WTC11 (cell line): ENCODE data around the gene TMEM151B. TPM values are rescaled to one million over a fixed set of nuclear protein-coding genes. Genes with fewer than 3 reads are reported as not detected.

Experiments used
- ATAC-seq: fragments of 200-7000 bp; cut with Tn5 transposase; 2 replicates; pipeline ENCODE4 v1.10.0; 2021; ENCODE audit warnings: mild to moderate bottlenecking, moderate library complexity
- CTCF ChIA-PET: fragments of 300-600 bp; sonication (Branson Sonifier 250); formaldehyde crosslinking; loops from one replicate; lab custom pipeline; 2021; ENCODE audit warnings: antibody characterized with exemption; lab: Charles Lee
- POLR2A ChIA-PET: fragments of 350-600 bp; sonication (Branson Sonifier 250); formaldehyde crosslinking; loops from one replicate; lab custom pipeline; 2021; ENCODE audit warnings: antibody characterized with exemption; lab: Charles Lee
- DNase-seq: peaks from one replicate; pipeline ENCODE4 v3.0.0; 2021; ENCODE audit warnings: low spot score
- H3K27ac Mint-ChIP-seq: 2 replicates; pipeline ENCODE4 v1.8.0; 2021; ENCODE audit warnings: mixed read lengths
- H3K27me3 Mint-ChIP-seq: 2 replicates; pipeline ENCODE4 v1.8.0; 2021; ENCODE audit warnings: low read depth, mild to moderate bottlenecking, moderate library complexity, mixed read lengths
- H3K36me3 Mint-ChIP-seq: 2 replicates; pipeline ENCODE4 v1.8.0; 2021; ENCODE audit warnings: mixed read lengths
- H3K4me1 Mint-ChIP-seq: 2 replicates; pipeline ENCODE4 v1.8.0; 2022; ENCODE audit warnings: mixed read lengths
- H3K4me3 Mint-ChIP-seq: 2 replicates; pipeline ENCODE4 v1.8.0; 2021; ENCODE audit warnings: mild to moderate bottlenecking, moderate library complexity, mixed read lengths
- H3K9me3 Mint-ChIP-seq: 2 replicates; pipeline ENCODE4 v1.8.0; 2021; ENCODE audit warnings: mixed read lengths
- CREM ChIP-seq: sonication (generic); formaldehyde crosslinking; IDR thresholded peaks from 2 replicates; pipeline ENCODE4 v1.8.1; 2022; ENCODE audit warnings: mild to moderate bottlenecking, missing genetic modification reagents, moderate library complexity
- FOXJ3 ChIP-seq: sonication (generic); formaldehyde crosslinking; IDR thresholded peaks from 2 replicates; pipeline ENCODE4 v1.9.0; 2021; ENCODE audit warnings: missing genetic modification reagents, mild to moderate bottlenecking, borderline replicate concordance
- GABPB1 ChIP-seq: sonication (generic); formaldehyde crosslinking; IDR thresholded peaks from 2 replicates; pipeline ENCODE4 v1.8.1; 2023; ENCODE audit warnings: mild to moderate bottlenecking, missing genetic modification reagents
- NR2C2 ChIP-seq: sonication (generic); formaldehyde crosslinking; IDR thresholded peaks from 2 replicates; pipeline ENCODE4 v1.8.0; 2022; ENCODE audit warnings: mild to moderate bottlenecking, missing genetic modification reagents
- PRRX2 ChIP-seq: fragments of 250-450 bp; sonication (Bioruptor Pico); IDR thresholded peaks from 2 replicates; pipeline ENCODE4 v1.8.0; 2021; ENCODE audit warnings: mild to moderate bottlenecking
- RELA ChIP-seq: sonication (generic); formaldehyde crosslinking; IDR thresholded peaks from 2 replicates; pipeline ENCODE4 v1.8.1; 2022; ENCODE audit warnings: missing genetic modification reagents, mild to moderate bottlenecking, borderline replicate concordance
- RORB ChIP-seq: fragments of 250-450 bp; sonication (Bioruptor Pico); IDR thresholded peaks from 2 replicates; pipeline ENCODE4 v1.9.0; 2021; ENCODE audit warnings: mild to moderate bottlenecking
- TEAD1 ChIP-seq: sonication (generic); formaldehyde crosslinking; IDR thresholded peaks from 2 replicates; pipeline ENCODE4 v1.8.0; 2022; ENCODE audit warnings: mild to moderate bottlenecking, missing genetic modification reagents
- TP53 ChIP-seq: sonication (generic); formaldehyde crosslinking; IDR thresholded peaks from 2 replicates; pipeline ENCODE4 v1.8.1; 2023; ENCODE audit warnings: mild to moderate bottlenecking, missing genetic modification reagents
- ZNF396 ChIP-seq: fragments of 250-450 bp; sonication (Bioruptor Pico); IDR thresholded peaks from 2 replicates; pipeline ENCODE4 v1.8.0; 2021; ENCODE audit warnings: mild to moderate bottlenecking, moderate library complexity, borderline replicate concordance
- ZNF423 ChIP-seq: fragments of 250-450 bp; sonication (Bioruptor Pico); IDR thresholded peaks from 2 replicates; pipeline ENCODE4 v2.1.2; 2022; ENCODE audit warnings: mild to moderate bottlenecking, moderate library complexity
- total RNA-seq: library from RNA; stranded (reverse); gene quantifications from 3 replicates; pipeline ENCODE4 v1.2.3, GENCODE V29; 2021
- TF ChIP-seq, protein P1 (sequence below): sonication (generic); formaldehyde crosslinking; IDR thresholded peaks from 2 replicates; pipeline ENCODE4 v1.8.1; 2023; ENCODE audit warnings: mild to moderate bottlenecking, missing genetic modification reagents
- TF ChIP-seq, protein P2 (sequence below): fragments of 250-450 bp; sonication (Bioruptor Pico); IDR thresholded peaks from 2 replicates; pipeline ENCODE4 v1.8.0; 2021; ENCODE audit warnings: mild to moderate bottlenecking
- TF ChIP-seq, protein P3 (sequence below): sonication (generic); formaldehyde crosslinking; IDR thresholded peaks from 2 replicates; pipeline ENCODE4 v1.8.0; 2022; ENCODE audit warnings: mild to moderate bottlenecking, missing genetic modification reagents
- TF ChIP-seq, protein P4 (sequence below): sonication (generic); formaldehyde crosslinking; IDR thresholded peaks from 2 replicates; pipeline ENCODE4 v1.8.1; 2023; ENCODE audit warnings: mild to moderate bottlenecking, missing genetic modification reagents, moderate library complexity
- TF ChIP-seq, protein P5 (sequence below): fragments of 250-450 bp; sonication (Bioruptor Pico); IDR thresholded peaks from 2 replicates; pipeline ENCODE4 v2.1.2; 2022; ENCODE audit warnings: mild to moderate bottlenecking, moderate library complexity
- TF ChIP-seq, protein P6 (sequence below): sonication (generic); formaldehyde crosslinking; IDR thresholded peaks from 2 replicates; pipeline ENCODE4 v1.8.1; 2022; ENCODE audit warnings: low read depth, missing genetic modification reagents, borderline replicate concordance
- TF ChIP-seq, protein P7 (sequence below): sonication (generic); formaldehyde crosslinking; IDR thresholded peaks from 2 replicates; pipeline ENCODE4 v1.8.0; 2022; ENCODE audit warnings: mild to moderate bottlenecking, missing genetic modification reagents
- TF ChIP-seq, protein P8 (sequence below): sonication (generic); formaldehyde crosslinking; IDR thresholded peaks from 2 replicates; pipeline ENCODE4 v1.8.1; 2022; ENCODE audit warnings: mild to moderate bottlenecking, moderate library complexity, missing genetic modification reagents
- TF ChIP-seq, protein P9 (sequence below): sonication (generic); formaldehyde crosslinking; IDR thresholded peaks from 2 replicates; pipeline ENCODE4 v1.8.0; 2023; ENCODE audit warnings: missing genetic modification reagents, mild to moderate bottlenecking, borderline replicate concordance
- TF ChIP-seq, protein P10 (sequence below): sonication (generic); formaldehyde crosslinking; IDR thresholded peaks from 2 replicates; pipeline ENCODE4 v1.8.1; 2022; ENCODE audit warnings: low read depth, mild to moderate bottlenecking, moderate library complexity, missing genetic modification reagents, borderline replicate concordance

TMEM151B gene
- total RNA-seq, 1 experiment from 2014 or later, result 5.5 TPM

DNA sequence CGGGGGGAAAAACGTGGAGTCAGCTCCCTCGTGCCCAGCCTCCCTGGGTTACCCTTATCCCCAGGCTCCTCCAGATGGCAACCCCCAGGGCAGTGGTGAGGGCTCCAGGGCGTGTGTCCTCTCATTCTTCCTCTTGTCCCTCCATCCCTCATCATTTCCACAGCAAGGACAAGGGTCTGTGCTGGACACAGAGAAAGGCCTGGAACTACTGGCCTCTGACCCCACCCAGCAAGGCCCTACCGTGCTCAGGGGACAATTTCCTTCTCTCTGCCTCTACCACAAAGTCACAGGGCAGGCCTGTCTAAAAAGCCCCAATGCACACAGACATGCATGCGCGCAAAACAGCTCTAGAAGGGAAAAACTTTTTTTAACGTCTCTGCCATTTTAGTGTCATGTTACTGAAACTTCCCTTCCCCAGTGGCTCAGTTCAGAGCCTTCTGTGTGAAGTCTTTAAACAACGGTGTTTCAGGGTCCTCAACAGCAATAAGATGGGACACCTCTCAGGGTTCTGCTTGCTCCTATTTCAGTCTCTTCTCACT lies 11.9 kb upstream of the TMEM151B start (continued):
- TF ChIP-seq, protein P1, sequence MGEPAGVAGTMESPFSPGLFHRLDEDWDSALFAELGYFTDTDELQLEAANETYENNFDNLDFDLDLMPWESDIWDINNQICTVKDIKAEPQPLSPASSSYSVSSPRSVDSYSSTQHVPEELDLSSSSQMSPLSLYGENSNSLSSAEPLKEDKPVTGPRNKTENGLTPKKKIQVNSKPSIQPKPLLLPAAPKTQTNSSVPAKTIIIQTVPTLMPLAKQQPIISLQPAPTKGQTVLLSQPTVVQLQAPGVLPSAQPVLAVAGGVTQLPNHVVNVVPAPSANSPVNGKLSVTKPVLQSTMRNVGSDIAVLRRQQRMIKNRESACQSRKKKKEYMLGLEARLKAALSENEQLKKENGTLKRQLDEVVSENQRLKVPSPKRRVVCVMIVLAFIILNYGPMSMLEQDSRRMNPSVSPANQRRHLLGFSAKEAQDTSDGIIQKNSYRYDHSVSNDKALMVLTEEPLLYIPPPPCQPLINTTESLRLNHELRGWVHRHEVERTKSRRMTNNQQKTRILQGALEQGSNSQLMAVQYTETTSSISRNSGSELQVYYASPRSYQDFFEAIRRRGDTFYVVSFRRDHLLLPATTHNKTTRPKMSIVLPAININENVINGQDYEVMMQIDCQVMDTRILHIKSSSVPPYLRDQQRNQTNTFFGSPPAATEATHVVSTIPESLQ (CRISPR knock-in tag), result no peak
- TF ChIP-seq RORB (CRISPR knock-in tag), result no peak
- no peak for TF ChIP-seq FOXJ3 (CRISPR knock-in tag)
- no peak for TF ChIP-seq PRRX2 (CRISPR knock-in tag)
- no peak for TF ChIP-seq TP53 (CRISPR knock-in tag)
- TF ChIP-seq, all 79 proteins: peak for 0

DNA sequence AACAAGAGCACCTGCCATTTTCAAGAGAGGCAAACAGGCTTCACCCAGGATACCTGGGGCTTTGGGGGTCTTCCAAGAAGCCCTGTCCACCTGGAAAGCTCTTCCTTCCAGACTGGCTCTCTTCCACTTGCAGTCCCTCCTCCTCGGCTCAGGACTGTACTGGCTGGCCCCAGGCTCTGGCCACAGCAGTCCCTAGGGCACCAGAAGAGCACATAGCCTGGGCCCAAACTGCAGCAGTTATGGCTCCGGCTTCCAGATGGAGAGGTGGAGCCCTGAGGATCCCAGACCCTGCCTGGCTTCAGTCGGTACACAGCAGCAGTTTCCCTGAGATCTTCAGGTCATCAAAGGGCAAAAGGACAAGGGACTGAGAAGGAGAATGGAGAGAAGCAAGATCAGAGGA lies 11.3 kb upstream of the TMEM151B start:
- no peaks in the 10 kb centered on the region for H3K27me3 Mint-ChIP-seq
- no peak overlapping the region for H3K4me3 Mint-ChIP-seq
- ATAC-seq (no peak), DNase-seq (no peak)
- H3K9me3 Mint-ChIP-seq, result no peaks in the 10 kb centered on the region
- TF ChIP-seq TEAD1 (CRISPR knock-in tag) (no peak), ZNF396 (CRISPR knock-in tag) (no peak), FOXJ3 (CRISPR knock-in tag) (no peak), GABPB1 (CRISPR knock-in tag) (no peak), NR2C2 (CRISPR knock-in tag) (no peak), CREM (CRISPR knock-in tag) (no peak), RORB (CRISPR knock-in tag) (no peak), RELA (CRISPR knock-in tag) (no peak), ZNF423 (CRISPR knock-in tag) (no peak)
- TF ChIP-seq, protein P2, sequence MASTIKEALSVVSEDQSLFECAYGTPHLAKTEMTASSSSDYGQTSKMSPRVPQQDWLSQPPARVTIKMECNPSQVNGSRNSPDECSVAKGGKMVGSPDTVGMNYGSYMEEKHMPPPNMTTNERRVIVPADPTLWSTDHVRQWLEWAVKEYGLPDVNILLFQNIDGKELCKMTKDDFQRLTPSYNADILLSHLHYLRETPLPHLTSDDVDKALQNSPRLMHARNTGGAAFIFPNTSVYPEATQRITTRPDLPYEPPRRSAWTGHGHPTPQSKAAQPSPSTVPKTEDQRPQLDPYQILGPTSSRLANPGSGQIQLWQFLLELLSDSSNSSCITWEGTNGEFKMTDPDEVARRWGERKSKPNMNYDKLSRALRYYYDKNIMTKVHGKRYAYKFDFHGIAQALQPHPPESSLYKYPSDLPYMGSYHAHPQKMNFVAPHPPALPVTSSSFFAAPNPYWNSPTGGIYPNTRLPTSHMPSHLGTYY (CRISPR knock-in tag), result no peak
- TF ChIP-seq, protein P3, sequence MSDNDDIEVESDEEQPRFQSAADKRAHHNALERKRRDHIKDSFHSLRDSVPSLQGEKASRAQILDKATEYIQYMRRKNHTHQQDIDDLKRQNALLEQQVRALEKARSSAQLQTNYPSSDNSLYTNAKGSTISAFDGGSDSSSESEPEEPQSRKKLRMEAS (CRISPR knock-in tag), result no peak
- TF ChIP-seq, protein P4, sequence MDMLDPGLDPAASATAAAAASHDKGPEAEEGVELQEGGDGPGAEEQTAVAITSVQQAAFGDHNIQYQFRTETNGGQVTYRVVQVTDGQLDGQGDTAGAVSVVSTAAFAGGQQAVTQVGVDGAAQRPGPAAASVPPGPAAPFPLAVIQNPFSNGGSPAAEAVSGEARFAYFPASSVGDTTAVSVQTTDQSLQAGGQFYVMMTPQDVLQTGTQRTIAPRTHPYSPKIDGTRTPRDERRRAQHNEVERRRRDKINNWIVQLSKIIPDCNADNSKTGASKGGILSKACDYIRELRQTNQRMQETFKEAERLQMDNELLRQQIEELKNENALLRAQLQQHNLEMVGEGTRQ (CRISPR knock-in tag), result no peak
- TF ChIP-seq, protein P5, sequence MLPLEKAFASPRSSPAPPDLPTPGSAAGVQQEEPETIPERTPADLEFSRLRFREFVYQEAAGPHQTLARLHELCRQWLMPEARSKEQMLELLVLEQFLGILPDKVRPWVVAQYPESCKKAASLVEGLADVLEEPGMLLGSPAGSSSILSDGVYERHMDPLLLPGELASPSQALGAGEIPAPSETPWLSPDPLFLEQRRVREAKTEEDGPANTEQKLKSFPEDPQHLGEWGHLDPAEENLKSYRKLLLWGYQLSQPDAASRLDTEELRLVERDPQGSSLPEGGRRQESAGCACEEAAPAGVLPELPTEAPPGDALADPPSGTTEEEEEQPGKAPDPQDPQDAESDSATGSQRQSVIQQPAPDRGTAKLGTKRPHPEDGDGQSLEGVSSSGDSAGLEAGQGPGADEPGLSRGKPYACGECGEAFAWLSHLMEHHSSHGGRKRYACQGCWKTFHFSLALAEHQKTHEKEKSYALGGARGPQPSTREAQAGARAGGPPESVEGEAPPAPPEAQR (CRISPR knock-in tag), result no peak
- TF ChIP-seq, protein P6, sequence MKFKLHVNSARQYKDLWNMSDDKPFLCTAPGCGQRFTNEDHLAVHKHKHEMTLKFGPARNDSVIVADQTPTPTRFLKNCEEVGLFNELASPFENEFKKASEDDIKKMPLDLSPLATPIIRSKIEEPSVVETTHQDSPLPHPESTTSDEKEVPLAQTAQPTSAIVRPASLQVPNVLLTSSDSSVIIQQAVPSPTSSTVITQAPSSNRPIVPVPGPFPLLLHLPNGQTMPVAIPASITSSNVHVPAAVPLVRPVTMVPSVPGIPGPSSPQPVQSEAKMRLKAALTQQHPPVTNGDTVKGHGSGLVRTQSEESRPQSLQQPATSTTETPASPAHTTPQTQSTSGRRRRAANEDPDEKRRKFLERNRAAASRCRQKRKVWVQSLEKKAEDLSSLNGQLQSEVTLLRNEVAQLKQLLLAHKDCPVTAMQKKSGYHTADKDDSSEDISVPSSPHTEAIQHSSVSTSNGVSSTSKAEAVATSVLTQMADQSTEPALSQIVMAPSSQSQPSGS, result no peak
- TF ChIP-seq, protein P7, sequence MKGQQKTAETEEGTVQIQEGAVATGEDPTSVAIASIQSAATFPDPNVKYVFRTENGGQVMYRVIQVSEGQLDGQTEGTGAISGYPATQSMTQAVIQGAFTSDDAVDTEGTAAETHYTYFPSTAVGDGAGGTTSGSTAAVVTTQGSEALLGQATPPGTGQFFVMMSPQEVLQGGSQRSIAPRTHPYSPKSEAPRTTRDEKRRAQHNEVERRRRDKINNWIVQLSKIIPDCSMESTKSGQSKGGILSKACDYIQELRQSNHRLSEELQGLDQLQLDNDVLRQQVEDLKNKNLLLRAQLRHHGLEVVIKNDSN, result no peak
- TF ChIP-seq, protein P8, sequence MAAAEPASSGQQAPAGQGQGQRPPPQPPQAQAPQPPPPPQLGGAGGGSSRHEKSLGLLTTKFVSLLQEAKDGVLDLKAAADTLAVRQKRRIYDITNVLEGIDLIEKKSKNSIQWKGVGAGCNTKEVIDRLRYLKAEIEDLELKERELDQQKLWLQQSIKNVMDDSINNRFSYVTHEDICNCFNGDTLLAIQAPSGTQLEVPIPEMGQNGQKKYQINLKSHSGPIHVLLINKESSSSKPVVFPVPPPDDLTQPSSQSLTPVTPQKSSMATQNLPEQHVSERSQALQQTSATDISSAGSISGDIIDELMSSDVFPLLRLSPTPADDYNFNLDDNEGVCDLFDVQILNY (CRISPR knock-in tag), result no peak
- TF ChIP-seq, protein P9, sequence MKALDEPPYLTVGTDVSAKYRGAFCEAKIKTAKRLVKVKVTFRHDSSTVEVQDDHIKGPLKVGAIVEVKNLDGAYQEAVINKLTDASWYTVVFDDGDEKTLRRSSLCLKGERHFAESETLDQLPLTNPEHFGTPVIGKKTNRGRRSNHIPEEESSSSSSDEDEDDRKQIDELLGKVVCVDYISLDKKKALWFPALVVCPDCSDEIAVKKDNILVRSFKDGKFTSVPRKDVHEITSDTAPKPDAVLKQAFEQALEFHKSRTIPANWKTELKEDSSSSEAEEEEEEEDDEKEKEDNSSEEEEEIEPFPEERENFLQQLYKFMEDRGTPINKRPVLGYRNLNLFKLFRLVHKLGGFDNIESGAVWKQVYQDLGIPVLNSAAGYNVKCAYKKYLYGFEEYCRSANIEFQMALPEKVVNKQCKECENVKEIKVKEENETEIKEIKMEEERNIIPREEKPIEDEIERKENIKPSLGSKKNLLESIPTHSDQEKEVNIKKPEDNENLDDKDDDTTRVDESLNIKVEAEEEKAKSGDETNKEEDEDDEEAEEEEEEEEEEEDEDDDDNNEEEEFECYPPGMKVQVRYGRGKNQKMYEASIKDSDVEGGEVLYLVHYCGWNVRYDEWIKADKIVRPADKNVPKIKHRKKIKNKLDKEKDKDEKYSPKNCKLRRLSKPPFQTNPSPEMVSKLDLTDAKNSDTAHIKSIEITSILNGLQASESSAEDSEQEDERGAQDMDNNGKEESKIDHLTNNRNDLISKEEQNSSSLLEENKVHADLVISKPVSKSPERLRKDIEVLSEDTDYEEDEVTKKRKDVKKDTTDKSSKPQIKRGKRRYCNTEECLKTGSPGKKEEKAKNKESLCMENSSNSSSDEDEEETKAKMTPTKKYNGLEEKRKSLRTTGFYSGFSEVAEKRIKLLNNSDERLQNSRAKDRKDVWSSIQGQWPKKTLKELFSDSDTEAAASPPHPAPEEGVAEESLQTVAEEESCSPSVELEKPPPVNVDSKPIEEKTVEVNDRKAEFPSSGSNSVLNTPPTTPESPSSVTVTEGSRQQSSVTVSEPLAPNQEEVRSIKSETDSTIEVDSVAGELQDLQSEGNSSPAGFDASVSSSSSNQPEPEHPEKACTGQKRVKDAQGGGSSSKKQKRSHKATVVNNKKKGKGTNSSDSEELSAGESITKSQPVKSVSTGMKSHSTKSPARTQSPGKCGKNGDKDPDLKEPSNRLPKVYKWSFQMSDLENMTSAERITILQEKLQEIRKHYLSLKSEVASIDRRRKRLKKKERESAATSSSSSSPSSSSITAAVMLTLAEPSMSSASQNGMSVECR (CRISPR knock-in tag), result no peak
- TF ChIP-seq, protein P10, sequence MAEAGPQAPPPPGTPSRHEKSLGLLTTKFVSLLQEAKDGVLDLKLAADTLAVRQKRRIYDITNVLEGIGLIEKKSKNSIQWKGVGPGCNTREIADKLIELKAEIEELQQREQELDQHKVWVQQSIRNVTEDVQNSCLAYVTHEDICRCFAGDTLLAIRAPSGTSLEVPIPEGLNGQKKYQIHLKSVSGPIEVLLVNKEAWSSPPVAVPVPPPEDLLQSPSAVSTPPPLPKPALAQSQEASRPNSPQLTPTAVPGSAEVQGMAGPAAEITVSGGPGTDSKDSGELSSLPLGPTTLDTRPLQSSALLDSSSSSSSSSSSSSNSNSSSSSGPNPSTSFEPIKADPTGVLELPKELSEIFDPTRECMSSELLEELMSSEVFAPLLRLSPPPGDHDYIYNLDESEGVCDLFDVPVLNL (CRISPR knock-in tag), result no peak
- ChIA-PET POLR2A (no interaction called here), CTCF (no interaction called here)
- H3K27ac Mint-ChIP-seq, result no peak overlapping the region; the same call in 1 of the 2 replicates
- peaks cover 37% of the 10 kb centered on the region for H3K4me1 Mint-ChIP-seq
- H3K36me3 Mint-ChIP-seq, result peaks cover 19% of the 10 kb centered on the region
